Mammary epithelial cell (primary cell): ENCODE results near the gene FGFR1OP2.

Experiments used
- CTCF ChIP-seq, 2 donors: IDR thresholded peaks in 1 of 2; conservative IDR thresholded peaks in 1 of 2; 2 replicates each; pipeline ENCODE4 v1.5.1; 2011 to 2012; ENCODE audit warnings: inconsistent platforms in 2 of 2, low read length in 2 of 2, mild to moderate bottlenecking in 2 of 2, control low read depth in 1 of 2, low read depth in 1 of 2; ENCODE audit not compliant: insufficient read depth in 1 of 2; ENCODE audit errors: extremely low read depth in 1 of 2
- EZH2 ChIP-seq: IDR thresholded peaks from 2 replicates; pipeline ENCODE4 v1.6.1; 2012; ENCODE audit warnings: low read length, inconsistent platforms, borderline replicate concordance

DNA sequence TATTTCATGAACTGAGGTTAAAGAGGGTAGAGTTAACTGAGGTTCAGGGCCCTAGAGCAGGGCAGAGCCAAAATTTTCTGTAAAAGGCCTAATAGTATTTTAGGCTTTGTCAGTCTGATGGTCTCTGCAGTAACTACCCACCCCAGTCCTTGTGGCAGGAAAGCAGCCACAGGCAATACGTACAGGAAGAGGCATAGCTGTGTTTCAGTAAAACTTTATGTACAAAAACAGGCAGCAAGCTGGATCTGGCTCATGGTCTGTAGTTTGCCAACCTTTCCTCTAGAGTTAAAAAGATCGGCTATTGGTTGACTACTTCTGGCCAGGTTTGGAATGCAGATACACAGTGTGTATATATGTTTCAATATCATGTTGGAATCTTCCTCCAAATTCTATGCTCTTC, 58.7 kb downstream of the FGFR1OP2 start:
- TF ChIP-seq CTCF (conservative IDR thresholded peaks at IDR 0.05 in 1 of 2, IDR thresholded peaks at IDR 0.05 in 1 of 2; ENCODE audit: extremely low read depth in 1 of 2, insufficient read depth in 1 of 2, low read depth in 1 of 2, low read length in 2 of 2) (no peak), EZH2 (no peak)
